ENCODE data around the gene MSRB3. TPM values are rescaled to one million over a fixed set of nuclear protein-coding genes. Genes with fewer than 3 reads are reported as not detected.

MSRB3 gene
- total and polyA plus RNA-seq, 2 of the 4 experiments (the other 2 are of a cell fraction), result 31.7 to 35.7 TPM

GRCh38 chr12:65505386-65506121, 227.1 kb downstream of the MSRB3 start:
- in situ Hi-C loops (cut with MboI; ENCODE audit: low sequenced_read_pairs), result no loop called here
- no peak overlapping the region for H2BK20ac ChIP-seq (ENCODE audit: low read depth, low read length)
- DNase-seq, result no peak
- peaks cover 9% of the 10 kb centered on the region for H3K4me1 ChIP-seq (ENCODE audit: control insufficient read depth, insufficient read depth, low read length)
- no peak overlapping the region for H2BK5ac ChIP-seq (ENCODE audit: low read depth, low read length, poor library complexity, severe bottlenecking)
- 95% methylated on average over 4 of the region's 12 CpGs; no CpG with 5 or more reads in 1 of the 2 experiments for WGBS, 2 experiments (ENCODE audit: extremely low coverage in 2 of 2, insufficient read length in 1 of 2)
- peaks cover 9% of the 10 kb centered on the region for H3K9me1 ChIP-seq (ENCODE audit: insufficient read depth, low read length)
- H2AK9ac ChIP-seq (replicated peaks; ENCODE audit: low read depth, low read length, poor library complexity), result peak overlapping the region; percentile 44
- H4K20me1 ChIP-seq (ENCODE audit: insufficient read depth, low read length), result no peaks in the 10 kb centered on the region
- BruUV-seq (replicated peaks), result no TSS peak
- H3K36me3 ChIP-seq (ENCODE audit: control insufficient read depth, insufficient read depth, low read length), result no peaks in the 10 kb centered on the region
- H2BK120ac ChIP-seq (ENCODE audit: low read depth, low read length), result no peak overlapping the region
- no peak overlapping the region for H3K4me3 ChIP-seq (ENCODE audit: insufficient read depth, low read depth, low read length)
- no peak for ATAC-seq (ENCODE audit: low read depth)
- H3K9me3 ChIP-seq (ENCODE audit: control insufficient read depth, insufficient read depth, low read length), result no peaks in the 10 kb centered on the region
- POLR2A ChIA-PET (ENCODE audit: unreplicated experiment), result no interaction called here
- CTCF ChIA-PET, result no interaction called here
- H3K14ac ChIP-seq (replicated peaks; ENCODE audit: low read depth, low read length), result no peak overlapping the region
- no peak overlapping the region for H4K8ac ChIP-seq (ENCODE audit: low read depth in 2 of 2, low read length in 2 of 2)
- H3K4ac ChIP-seq (ENCODE audit: low read depth, low read length), result no peak overlapping the region; the same call in 1 of the 2 replicates
- no peak overlapping the region for H3K23ac ChIP-seq (ENCODE audit: low read depth, low read length)
- H4K91ac ChIP-seq (ENCODE audit: insufficient read depth, low read depth, low read length), result no peak overlapping the region
- intact Hi-C loops (cut with micrococcal nuclease), result no loop called here
- H2BK15ac ChIP-seq (ENCODE audit: low read depth, low read length), result no peak overlapping the region
- TF ChIP-seq ELK1 (IDR thresholded peaks at IDR 0.05; ENCODE audit: borderline replicate concordance, low read depth, low read length), result no peak
- TF ChIP-seq BHLHE40 (IDR thresholded peaks at IDR 0.05; ENCODE audit: low read depth, low read length), result no peak
- no peak for TF ChIP-seq RAD21 (IDR thresholded peaks at IDR 0.05; ENCODE audit: low read length)
- no peak for TF ChIP-seq RFX5 (IDR thresholded peaks at IDR 0.05; ENCODE audit: low read depth, low read length)
- TF ChIP-seq NFE2L2 (IDR thresholded peaks at IDR 0.05; ENCODE audit: low read depth, low read length), result no peak
- no peak for TF ChIP-seq MXI1 (IDR thresholded peaks at IDR 0.05; ENCODE audit: borderline replicate concordance, low read depth, low read length)
- TF ChIP-seq RCOR1 (IDR thresholded peaks at IDR 0.05; ENCODE audit: insufficient replicate concordance, low read length), result no peak
- no peak for TF ChIP-seq FOS (IDR thresholded peaks at IDR 0.05; ENCODE audit: low read depth, low read length)
- TF ChIP-seq, protein P1, sequence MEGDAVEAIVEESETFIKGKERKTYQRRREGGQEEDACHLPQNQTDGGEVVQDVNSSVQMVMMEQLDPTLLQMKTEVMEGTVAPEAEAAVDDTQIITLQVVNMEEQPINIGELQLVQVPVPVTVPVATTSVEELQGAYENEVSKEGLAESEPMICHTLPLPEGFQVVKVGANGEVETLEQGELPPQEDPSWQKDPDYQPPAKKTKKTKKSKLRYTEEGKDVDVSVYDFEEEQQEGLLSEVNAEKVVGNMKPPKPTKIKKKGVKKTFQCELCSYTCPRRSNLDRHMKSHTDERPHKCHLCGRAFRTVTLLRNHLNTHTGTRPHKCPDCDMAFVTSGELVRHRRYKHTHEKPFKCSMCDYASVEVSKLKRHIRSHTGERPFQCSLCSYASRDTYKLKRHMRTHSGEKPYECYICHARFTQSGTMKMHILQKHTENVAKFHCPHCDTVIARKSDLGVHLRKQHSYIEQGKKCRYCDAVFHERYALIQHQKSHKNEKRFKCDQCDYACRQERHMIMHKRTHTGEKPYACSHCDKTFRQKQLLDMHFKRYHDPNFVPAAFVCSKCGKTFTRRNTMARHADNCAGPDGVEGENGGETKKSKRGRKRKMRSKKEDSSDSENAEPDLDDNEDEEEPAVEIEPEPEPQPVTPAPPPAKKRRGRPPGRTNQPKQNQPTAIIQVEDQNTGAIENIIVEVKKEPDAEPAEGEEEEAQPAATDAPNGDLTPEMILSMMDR (conservative IDR thresholded peaks at IDR 0.05; ENCODE audit: low read depth, low read length), result no peak
- TF ChIP-seq MAZ (IDR thresholded peaks at IDR 0.05; ENCODE audit: borderline replicate concordance, low read depth, low read length), result no peak
- no peak for TF ChIP-seq POLR2A (IDR thresholded peaks at IDR 0.05; ENCODE audit: low read depth, low read length)
- no peak for TF ChIP-seq CHD1 (IDR thresholded peaks at IDR 0.05; ENCODE audit: low read depth, low read length)
- H4K5ac ChIP-seq (ENCODE audit: low read depth, low read length), result no peak overlapping the region
- no peak overlapping the region for H2AFZ ChIP-seq (replicated peaks; ENCODE audit: low read length, poor library complexity)
- no peaks in the 10 kb centered on the region for H3K79me1 ChIP-seq (ENCODE audit: low read depth in 1 of 2, low read length in 2 of 2)
- dilution Hi-C loops (cut with HindIII; ENCODE audit: low sequenced_read_pairs, unreplicated experiment), result no loop called here
- no peaks in the 10 kb centered on the region for H3K27me3 ChIP-seq (ENCODE audit: control insufficient read depth, insufficient read depth, low read length)
- H3K18ac ChIP-seq (ENCODE audit: low read depth, low read length), result no peak overlapping the region
- H3K9ac ChIP-seq (ENCODE audit: low read depth, low read length), result no peak overlapping the region
- H2AK5ac ChIP-seq (ENCODE audit: low read depth, low read length), result peak overlapping the region; percentile 43; the same call in 1 of the 2 replicates
- no peak overlapping the region for H3K27ac ChIP-seq (ENCODE audit: insufficient read depth, low read length)
- no peak overlapping the region for H3K56ac ChIP-seq (ENCODE audit: extremely low read depth, insufficient read depth, low read length)
- no peak overlapping the region for H3K4me2 ChIP-seq (ENCODE audit: low read depth, low read length)

Measured in IMR-90 (cell line).